ENCODE data around the gene LAMP2.
"Not testable (repeated sequence)": the region's sequence is repeated elsewhere in the genome, so short reads cannot be mapped to it uniquely, and the experiment has no call there.

Gene LAMP2

GRCh38 chrX:120477453-120477852 lies 8.4 kb upstream of the LAMP2 start:
- H3F3A ChIP-seq (ENCODE audit: insufficient read depth, low read length), result no peaks in the 10 kb centered on the region
- H3K36me3 ChIP-seq (replicated peaks; ENCODE audit: insufficient read depth, low read length), result no peaks in the 10 kb centered on the region
- H3K9me2 ChIP-seq (replicated peaks; ENCODE audit: insufficient read depth, low read length), result no peaks in the 10 kb centered on the region
- H3K4me3 ChIP-seq (ENCODE audit: low read length), result no peak overlapping the region
- no peak overlapping the region for H2AFZ ChIP-seq (ENCODE audit: low read length)
- H4K20me1 ChIP-seq (ENCODE audit: insufficient read depth, low read length), result no peaks in the 10 kb centered on the region
- no peaks in the 10 kb centered on the region for H3K4me1 ChIP-seq (ENCODE audit: low read length)
- no peaks in the 10 kb centered on the region for H3K79me2 ChIP-seq (ENCODE audit: low read length)
- H3K4me2 ChIP-seq (ENCODE audit: low read depth, low read length), result no peak overlapping the region
- DNase-seq, result no peak
- H3K27me3 ChIP-seq (replicated peaks; ENCODE audit: insufficient read depth, low read length), result no peaks in the 10 kb centered on the region
- no peaks in the 10 kb centered on the region for H3K9me3 ChIP-seq (replicated peaks; ENCODE audit: insufficient read depth, low read length)
- TF ChIP-seq EZH2 (optimal IDR thresholded peaks at IDR 0.05; ENCODE audit: low read depth, low read length) (no peak), EZH2phosphoT487 (IDR thresholded peaks at IDR 0.05; ENCODE audit: low read length) (no peak)
- TF ChIP-seq, protein P1, sequence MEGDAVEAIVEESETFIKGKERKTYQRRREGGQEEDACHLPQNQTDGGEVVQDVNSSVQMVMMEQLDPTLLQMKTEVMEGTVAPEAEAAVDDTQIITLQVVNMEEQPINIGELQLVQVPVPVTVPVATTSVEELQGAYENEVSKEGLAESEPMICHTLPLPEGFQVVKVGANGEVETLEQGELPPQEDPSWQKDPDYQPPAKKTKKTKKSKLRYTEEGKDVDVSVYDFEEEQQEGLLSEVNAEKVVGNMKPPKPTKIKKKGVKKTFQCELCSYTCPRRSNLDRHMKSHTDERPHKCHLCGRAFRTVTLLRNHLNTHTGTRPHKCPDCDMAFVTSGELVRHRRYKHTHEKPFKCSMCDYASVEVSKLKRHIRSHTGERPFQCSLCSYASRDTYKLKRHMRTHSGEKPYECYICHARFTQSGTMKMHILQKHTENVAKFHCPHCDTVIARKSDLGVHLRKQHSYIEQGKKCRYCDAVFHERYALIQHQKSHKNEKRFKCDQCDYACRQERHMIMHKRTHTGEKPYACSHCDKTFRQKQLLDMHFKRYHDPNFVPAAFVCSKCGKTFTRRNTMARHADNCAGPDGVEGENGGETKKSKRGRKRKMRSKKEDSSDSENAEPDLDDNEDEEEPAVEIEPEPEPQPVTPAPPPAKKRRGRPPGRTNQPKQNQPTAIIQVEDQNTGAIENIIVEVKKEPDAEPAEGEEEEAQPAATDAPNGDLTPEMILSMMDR (IDR thresholded peaks at IDR 0.05; ENCODE audit: low read length), result no peak
- no peak overlapping the region for H3K9ac ChIP-seq (ENCODE audit: low read length)
- no peak overlapping the region for H3K27ac ChIP-seq (ENCODE audit: low read length)

DNA sequence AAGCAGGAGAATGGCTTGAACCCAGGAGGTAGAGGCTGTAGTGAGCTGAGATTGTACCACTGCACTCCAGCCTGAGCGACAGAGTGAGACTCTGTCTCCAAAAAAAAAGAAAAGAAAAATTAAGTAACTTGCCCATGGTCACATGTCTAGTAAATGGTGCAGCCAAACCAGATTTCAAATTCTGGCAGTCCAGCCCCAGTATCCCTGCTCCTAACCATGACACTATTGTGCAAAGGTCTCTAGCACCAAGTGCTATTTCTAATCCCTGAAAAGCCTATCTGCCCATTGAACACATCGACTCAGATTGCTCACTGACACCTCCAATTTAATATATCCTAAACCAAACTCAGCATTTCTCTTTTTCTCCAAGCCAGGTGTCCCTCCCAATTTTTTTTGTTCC lies 7.6 kb upstream of the LAMP2 start:
- no peaks in the 10 kb centered on the region for H3K4me1 ChIP-seq (ENCODE audit: low read length)
- no peaks in the 10 kb centered on the region for H3F3A ChIP-seq (ENCODE audit: insufficient read depth, low read length)
- no peak overlapping the region for H3K4me2 ChIP-seq (ENCODE audit: low read depth, low read length)
- H3K9me2 ChIP-seq (replicated peaks; ENCODE audit: insufficient read depth, low read length), result no peaks in the 10 kb centered on the region
- H3K9ac ChIP-seq (ENCODE audit: low read length), result no peak overlapping the region
- H3K79me2 ChIP-seq (ENCODE audit: low read length), result no peaks in the 10 kb centered on the region
- no peak for DNase-seq
- TF ChIP-seq EZH2 (optimal IDR thresholded peaks at IDR 0.05; ENCODE audit: low read depth, low read length), result no peak
- TF ChIP-seq, protein P1 (IDR thresholded peaks at IDR 0.05; ENCODE audit: low read length), result no peak
- no peak for TF ChIP-seq EZH2phosphoT487 (IDR thresholded peaks at IDR 0.05; ENCODE audit: low read length)
- no peak overlapping the region for H2AFZ ChIP-seq (ENCODE audit: low read length)
- H3K36me3 ChIP-seq (replicated peaks; ENCODE audit: insufficient read depth, low read length), result no peaks in the 10 kb centered on the region
- no peaks in the 10 kb centered on the region for H3K27me3 ChIP-seq (replicated peaks; ENCODE audit: insufficient read depth, low read length)
- H3K27ac ChIP-seq (ENCODE audit: low read length), result no peak overlapping the region
- no peaks in the 10 kb centered on the region for H3K9me3 ChIP-seq (replicated peaks; ENCODE audit: insufficient read depth, low read length)
- no peak overlapping the region for H3K4me3 ChIP-seq (ENCODE audit: low read length)
- no peaks in the 10 kb centered on the region for H4K20me1 ChIP-seq (ENCODE audit: insufficient read depth, low read length)

- TF ChIP-seq, protein P1 (IDR thresholded peaks at IDR 0.05; ENCODE audit: low read length), result peak; percentile 47
- not testable (repeated sequence) for H3K9me2 ChIP-seq (replicated peaks; ENCODE audit: insufficient read depth, low read length); H3K9ac ChIP-seq (ENCODE audit: low read length); H4K20me1 ChIP-seq (ENCODE audit: insufficient read depth, low read length); H2AFZ ChIP-seq (ENCODE audit: low read length); H3K4me2 ChIP-seq (ENCODE audit: low read depth, low read length); H3K27me3 ChIP-seq (replicated peaks; ENCODE audit: insufficient read depth, low read length); H3K4me1 ChIP-seq (ENCODE audit: low read length); H3K9me3 ChIP-seq (replicated peaks; ENCODE audit: insufficient read depth, low read length); H3K36me3 ChIP-seq (replicated peaks; ENCODE audit: insufficient read depth, low read length); H3F3A ChIP-seq (ENCODE audit: insufficient read depth, low read length); H3K79me2 ChIP-seq (ENCODE audit: low read length); H3K27ac ChIP-seq (ENCODE audit: low read length); H3K4me3 ChIP-seq (ENCODE audit: low read length)
- DNase-seq, result peak; percentile 29
These were observed 6.4 kb upstream of the LAMP2 start for GRCh38 chrX:120475447-120475846.

Measured in MM.1S (cell line).